Sciatic nerve (tissue), 2 donors: Measurements from ENCODE around the gene CSNK1G2. TPM values are rescaled to one million over a fixed set of nuclear protein-coding genes. Genes with fewer than 3 reads are reported as not detected.
A peak's percentile ranks its signal among the peaks of the same experiment; 100 is the strongest.

ENCODE experiments used
- ATAC-seq: fragments of 200-7000 bp; cut with Tn5 transposase; one replicate; pipeline ENCODE4 v1.9.1; 2020; ENCODE audit warnings: mild to moderate bottlenecking, moderate library complexity
- DNase-seq: peaks from one replicate; pipeline ENCODE4 v3.0.0-alpha.2; 2020; ENCODE audit warnings: low spot score
- intact Hi-C: fragments of 100-400 bp; cut with DNase I; formaldehyde crosslinking; loops from one replicate; pipeline ENCODE4 v1.14.2; 2022
- total RNA-seq: library from RNA; stranded (reverse); fragmentation: NEBNext Ultra II Directional; extraction: Animal tissue kit (Norgen Biotek cat#: 25700); gene quantifications from one replicate; pipeline ENCODE4 v1.2.1, GENCODE V29; 2021
- donor health status: DM: no; HTN: no; CAD: no.
- donor health status: DM: no; HTN: no; CAD: no.

Gene CSNK1G2
- total RNA-seq: 51.6 TPM

DNA sequence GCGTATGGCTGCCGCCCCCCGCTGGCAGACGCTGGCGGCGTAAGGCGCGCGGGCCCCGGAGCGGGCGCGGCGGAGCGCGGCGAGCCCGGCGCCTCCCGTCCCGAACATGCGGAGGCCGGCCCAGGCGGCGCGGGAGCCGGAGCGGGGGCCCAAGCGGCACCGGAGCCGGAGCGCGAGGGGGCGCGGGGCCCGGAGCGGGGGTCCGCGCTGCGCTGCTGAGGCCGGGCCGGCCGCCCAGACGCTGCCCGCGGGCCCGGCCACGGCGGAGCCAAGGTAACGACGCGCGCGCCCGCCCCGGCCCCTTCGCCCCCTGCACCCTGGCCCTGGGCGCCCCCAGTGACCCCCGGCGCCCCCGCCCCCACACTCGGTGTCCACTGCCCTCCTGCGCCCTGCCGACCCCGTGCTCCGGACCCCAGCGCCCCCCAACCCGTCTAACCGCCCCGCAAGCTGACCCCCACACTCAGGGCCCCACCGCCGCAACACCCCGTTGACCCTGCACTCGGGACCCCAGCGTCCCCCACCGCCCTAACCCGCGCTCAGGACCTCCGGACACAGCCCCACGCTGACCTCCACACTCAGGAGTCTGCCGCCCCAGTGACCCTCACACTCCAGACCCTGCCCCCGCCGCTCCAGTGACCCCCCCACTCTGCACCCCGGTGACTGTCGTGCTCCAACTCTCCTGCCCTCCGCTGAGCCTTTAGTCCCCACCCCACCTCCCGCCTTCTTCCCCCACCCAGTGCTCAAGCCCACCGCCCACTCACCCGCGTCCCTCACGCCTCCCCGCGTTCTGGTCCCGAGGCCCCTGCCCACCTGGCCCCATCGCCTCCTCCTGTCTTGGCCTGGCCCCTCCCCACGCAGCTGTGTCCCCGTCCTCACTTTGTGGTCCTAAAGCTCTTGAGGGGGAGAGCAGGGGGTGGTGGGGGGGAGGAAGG, at the start of gene CSNK1G2:
Gene CSNK1G2 (plus strand): TSS at position 27 of the 932 bp plus-strand sequence. CDS start 28,601 bp downstream, outside the sequence.
- DNase-seq (no peak), ATAC-seq (peak; percentile 2)
- intact Hi-C loops: no loop called here

DNA sequence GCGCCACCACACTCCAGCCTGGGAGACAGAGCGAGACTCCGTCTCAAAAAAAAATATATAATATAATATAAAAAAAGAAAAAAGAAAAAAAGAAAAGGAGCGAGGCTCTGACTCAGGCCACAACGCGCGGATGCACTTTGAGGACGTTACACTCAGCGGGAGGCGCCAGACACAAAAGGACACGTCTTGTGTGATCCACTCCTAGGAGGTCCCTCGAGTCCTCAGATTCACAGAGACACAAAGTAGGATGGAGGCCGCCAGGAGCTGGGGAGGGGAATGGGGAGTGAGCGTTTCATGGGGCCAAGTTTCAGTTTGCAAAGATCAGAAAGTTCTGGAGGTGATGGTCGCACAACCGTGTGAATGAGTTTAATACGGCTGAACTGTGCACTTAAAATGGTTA, 47.2 kb upstream of the CSNK1G2 start:
- intact Hi-C loops: no loop called here
- DNase-seq: no peak
- ATAC-seq: no peak

DNA sequence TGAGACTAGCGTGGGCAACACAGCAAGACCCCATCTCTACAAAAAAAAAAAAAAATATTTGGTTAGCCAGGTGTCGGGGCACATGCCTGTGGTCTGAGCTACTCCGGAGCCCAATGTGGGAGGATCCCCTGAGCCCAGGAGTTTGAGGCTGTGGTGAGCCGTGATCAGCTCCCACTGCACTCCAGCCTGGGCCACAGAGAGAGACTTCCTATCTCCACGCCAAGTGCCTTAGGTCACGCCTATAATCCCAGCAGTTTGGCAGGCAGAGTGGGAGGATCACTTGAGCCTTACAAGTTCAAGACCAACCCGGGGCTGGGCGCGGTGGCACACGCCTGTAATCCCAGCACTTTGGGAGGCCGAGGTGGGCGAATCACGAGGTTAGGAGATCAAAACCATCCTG, 44.5 kb upstream of the CSNK1G2 start:
- intact Hi-C loops: no loop called here
- DNase-seq (no peak), ATAC-seq (no peak)

DNA sequence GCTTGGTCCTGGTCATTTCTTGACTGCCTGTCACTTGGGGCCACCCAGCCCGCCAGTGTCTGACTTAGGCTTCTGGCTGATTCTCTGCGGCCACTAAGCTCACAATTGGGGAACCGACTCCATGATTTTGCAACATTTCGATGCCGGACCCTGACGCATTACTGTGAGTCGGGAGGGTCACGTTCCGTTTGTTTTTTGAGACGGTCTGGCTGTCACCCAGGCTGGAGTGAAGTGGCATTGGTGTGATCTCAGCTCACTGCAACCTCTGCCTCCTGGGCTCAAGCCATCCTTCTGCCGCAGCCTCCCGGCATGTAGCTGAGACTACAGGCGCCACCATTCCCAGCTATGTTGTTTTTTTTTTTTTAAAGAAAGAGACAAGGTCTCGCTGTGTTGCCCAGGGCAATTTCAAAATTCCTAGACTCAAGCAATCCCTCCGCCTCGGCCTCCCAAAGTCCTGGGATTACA, 39.0 kb upstream of the CSNK1G2 start:
- no peak for ATAC-seq
- no peak for DNase-seq
- intact Hi-C loops: no loop called here

DNA sequence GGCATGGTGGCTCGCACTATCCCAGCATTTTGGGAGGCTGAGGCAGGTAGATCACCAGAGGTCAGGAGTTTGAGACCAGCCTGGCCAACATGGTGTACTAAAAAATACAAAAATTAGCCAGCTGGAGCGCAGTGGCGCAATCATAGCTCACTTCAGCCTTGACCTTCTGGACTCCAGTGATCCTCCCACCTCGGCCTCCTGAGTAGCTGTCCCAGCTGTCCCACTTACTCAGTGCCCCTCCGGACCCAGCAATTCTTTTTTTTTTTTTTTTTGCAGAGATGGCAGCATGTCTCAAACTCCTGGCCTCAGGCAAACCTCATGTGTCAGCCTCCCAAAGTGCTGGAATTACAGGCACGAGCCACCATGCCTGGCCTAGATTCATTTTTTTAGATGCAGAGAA, 38.0 kb upstream of the CSNK1G2 start:
- DNase-seq (no peak), ATAC-seq (no peak)
- intact Hi-C loops: no loop called here

DNA sequence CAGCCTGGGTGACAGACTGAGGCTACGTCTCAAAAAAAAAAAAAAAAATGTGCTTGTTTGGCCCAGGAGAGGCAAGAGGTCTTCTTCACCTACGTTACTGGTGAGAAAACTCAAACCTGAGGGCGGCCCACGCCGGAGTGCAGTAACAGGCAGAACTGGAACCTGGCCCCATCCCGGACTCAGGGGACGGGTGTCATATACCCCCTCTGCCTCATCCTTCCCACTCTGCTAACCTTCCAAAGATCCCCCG, 36.2 kb upstream of the CSNK1G2 start:
- ATAC-seq: peak; percentile 0
- intact Hi-C loops: no loop called here

DNA sequence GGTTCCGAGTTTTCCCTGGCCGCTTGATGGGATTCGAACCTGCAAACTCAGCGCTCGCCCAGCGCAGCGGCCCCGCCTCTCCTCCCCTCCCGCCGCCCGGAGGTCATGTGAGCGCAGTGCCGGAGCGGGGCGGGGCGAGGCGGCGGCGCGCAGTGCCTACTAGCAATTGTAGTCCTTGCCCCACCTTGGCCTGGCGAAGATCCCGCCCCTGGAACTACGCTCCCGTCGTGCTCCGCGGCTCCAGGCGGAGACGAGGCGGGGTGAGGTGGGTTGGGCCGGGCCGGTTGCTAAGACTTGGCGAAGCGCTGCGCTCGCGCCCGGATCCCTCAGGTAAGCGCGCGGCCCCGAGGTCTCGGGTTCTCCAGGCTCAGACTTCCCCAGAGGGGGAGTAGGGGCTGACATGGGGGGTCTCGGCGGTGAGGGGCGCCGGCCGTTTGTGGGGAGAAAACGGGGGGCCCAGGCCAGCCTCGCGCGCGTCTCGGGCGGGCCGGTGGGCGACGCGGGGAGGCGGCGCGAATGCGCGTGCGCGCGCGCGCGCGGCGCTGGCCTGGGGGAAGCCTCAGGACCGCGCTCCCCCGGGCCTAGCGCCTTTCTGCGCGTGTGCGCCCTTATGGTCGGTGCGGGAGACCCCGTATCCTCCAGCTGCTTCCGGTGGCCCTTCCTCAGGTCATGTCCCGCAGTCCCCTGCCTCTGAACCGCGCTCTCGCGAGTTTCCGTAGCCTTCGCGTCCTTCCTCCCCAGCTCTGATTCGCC, 35.7 kb upstream of the CSNK1G2 start, which contains the start of the genes ADAT3 and SCAMP4:
Gene ADAT3 (plus strand): TSS at position 290 of the 753 bp plus-strand sequence. CDS start 6,649 bp downstream, outside the sequence.
Gene SCAMP4 (plus strand): TSS at position 290 of the 753 bp plus-strand sequence. CDS start 9,621 bp downstream, outside the sequence.
- DNase-seq (peak; percentile 99), ATAC-seq (peak; percentile 97)
- intact Hi-C loops: no loop called here

More for the DNA sequence above, 36.2 kb upstream of the CSNK1G2 start:
- no peak for DNase-seq

DNA sequence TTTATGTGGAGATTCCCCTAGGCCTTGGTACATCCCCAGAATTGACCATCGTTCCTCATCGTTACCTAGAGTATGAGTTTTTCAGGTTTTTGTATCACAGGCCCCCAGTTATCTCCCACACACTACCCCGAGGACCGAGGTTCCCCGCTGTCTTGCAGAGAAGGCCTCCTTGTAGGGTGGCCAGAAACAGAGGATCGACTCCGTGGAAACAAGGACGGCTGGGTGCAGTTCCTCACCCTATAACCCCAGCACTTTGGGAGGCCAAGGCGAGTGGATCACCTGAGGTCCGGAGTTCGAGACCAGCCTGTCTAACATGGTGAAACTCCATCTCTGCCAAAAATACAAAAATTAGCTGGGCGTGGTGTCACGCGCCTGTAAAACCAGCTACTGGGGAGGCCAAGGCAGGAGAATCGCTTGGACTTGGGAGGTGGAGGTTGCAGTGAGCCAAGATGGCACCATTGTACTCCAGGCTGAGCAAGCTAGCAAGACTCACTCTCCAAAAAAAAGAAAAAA, 35.1 kb upstream of the CSNK1G2 start:
- DNase-seq (no peak), ATAC-seq (no peak)
- intact Hi-C loops: no loop called here

DNA sequence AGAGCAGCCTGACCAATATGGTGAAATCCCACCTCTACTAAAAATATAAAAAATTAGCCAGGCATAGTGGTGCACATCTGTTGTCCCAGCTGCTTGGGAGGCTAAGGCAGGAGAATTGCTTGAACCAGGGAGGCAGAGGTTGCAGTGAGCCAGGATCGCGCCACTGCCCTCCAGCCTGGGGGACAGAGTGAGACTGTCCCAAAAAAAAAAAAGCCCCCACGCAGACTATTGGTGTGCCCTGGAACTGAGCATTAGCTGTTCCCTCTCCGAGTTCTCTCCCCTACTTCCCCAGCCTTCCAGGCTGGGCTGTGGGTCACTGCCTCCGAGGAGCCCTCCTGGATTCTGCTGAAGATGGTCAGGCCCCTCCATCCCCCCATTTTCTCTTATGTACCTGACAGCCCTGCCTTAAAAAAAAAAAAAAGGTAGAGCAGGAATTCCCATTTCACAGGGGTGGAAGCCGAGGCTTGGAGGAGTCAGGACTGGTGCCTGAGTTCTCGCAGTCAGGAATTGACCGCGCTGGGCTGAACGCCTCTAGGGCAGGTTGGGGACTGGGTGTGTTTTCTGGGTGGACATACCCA, 33.9 kb upstream of the CSNK1G2 start:
- DNase-seq (no peak), ATAC-seq (no peak)
- intact Hi-C loops: no loop called here

DNA sequence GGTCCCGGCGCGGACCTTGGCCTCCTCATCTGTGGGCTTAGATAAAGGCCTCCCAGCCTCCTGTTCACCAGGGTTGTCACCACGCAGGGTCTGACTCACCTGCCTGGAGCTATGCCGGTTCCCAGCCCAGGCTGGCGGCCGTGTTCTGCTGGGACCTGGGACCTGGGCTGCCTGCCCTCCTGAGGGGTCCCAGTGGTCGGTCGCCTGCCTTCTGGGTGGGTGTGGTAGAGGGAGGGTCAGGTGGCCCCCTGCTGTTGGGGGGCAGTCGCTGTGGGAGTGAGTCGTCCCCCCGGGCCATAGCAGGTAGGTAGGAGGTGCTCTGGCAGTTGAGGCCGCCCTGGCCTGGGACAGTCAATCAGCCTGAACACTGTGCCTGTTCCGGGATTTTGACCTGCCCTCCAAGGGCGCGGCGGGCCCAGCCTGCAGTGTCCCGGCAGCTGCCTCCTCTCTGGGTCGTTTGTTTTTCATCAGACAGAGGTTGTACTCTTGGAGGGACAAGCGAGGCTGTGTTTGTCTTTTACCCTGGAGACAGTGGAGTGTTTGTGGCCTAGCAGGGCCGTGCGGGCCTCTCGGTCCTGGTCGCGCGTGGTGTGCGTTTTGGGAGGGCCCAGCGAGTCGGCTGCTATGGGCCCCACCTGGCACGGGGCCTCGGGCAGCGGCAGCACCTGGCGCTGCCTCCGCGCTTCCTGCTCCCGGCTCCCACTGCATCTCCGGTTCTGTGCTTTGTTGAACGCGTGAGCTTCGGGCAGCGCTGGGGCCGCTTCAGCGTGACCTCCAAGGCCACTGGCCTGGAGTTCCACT, 33.2 kb upstream of the CSNK1G2 start:
- intact Hi-C loops: no loop called here
- DNase-seq (no peak), ATAC-seq (no peak)

DNA sequence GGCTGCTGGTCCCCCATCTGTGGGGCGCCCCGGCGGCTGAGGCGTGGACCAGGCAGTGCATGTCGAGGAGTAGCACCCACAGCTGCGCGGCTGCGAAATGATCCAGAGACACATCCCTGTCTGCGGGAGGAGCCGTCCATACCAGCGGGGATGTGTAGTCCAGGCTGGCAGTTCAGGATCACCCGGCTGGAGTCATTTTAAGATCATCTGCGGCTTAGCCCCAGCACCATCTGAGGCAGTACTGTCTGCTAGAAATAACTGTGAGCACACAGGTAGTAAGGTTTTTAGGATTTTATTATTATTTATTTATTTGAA, 32.7 kb upstream of the CSNK1G2 start:
- no peak for ATAC-seq
- DNase-seq: no peak
- intact Hi-C loops: no loop called here

DNA sequence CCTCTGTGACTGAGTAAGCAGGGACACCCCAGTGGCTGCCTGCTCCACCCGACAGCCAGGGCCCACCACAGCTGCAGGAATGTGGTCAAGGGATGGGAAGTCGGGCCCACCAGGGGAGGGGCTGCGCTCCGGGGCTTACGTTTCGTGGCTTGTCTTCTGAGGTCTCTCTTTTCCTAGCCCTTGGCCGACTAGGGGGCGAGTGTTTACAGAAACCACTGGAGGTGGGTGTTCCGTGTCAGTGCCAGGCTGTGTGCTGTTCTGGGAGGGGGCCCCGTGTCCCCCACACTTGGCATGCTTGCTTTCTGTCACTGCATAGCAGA, 31.3 kb upstream of the CSNK1G2 start:
- ATAC-seq: no peak
- no peak for DNase-seq
- intact Hi-C loops: no loop called here

DNA sequence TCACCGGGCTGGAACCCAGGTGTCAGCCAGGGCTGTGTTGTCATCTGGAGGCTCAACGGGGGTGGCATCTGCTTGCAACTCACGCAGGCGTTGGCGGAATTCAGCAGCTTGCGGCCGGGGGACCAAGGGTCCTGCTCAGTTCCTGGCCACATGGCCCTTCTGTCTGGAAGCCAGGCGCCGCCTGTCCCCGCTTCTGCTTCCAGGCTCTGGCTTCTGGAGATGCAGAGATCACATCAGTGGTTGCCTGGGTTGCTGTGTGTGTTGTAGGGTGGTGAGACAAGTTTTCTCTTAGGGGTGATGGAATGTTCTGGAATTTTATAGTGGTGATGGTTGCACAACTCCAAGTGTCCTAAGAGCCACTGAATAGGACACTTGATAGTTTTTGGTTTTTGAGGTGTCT, 30.8 kb upstream of the CSNK1G2 start:
- intact Hi-C loops: no loop called here
- no peak for DNase-seq
- ATAC-seq: no peak

DNA sequence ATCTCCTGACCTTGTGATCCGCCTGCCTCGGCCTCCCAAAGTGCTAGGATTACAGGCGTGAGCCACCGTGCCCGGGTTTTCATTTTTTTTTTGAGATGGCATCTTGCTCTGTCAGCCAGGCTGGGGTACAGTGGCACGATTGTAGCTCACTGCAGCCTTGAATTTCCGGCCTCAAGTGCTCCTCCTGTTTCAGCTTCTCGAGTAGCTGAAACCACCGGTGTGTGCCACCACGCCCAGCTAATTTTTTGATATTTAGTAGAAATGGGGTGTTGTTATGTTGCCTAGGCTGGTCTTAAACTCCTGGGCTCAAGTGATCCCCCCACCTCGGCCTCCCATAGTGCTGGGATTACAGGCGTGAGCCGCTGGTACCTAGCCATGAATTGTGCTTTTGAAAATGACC, 29.9 kb upstream of the CSNK1G2 start:
- no peak for ATAC-seq
- intact Hi-C loops: no loop called here
- no peak for DNase-seq

DNA sequence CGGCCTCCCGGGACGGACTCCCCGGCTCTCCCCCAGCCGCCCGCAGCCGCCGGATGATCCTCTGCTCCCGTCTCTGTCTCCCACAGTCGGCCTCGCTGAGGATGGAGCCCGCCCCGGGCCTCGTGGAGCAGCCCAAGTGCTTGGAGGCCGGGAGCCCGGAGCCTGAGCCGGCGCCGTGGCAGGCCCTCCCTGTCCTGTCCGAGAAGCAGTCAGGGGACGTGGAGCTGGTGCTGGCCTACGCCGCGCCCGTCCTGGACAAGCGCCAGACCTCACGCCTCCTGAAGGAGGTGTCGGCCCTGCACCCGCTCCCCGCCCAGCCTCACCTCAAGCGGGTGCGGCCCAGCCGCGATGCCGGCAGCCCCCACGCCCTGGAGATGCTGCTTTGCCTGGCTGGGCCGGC, 29.0 kb upstream of the CSNK1G2 start:
- no peak for DNase-seq
- no peak for ATAC-seq
- intact Hi-C loops: no loop called here

DNA sequence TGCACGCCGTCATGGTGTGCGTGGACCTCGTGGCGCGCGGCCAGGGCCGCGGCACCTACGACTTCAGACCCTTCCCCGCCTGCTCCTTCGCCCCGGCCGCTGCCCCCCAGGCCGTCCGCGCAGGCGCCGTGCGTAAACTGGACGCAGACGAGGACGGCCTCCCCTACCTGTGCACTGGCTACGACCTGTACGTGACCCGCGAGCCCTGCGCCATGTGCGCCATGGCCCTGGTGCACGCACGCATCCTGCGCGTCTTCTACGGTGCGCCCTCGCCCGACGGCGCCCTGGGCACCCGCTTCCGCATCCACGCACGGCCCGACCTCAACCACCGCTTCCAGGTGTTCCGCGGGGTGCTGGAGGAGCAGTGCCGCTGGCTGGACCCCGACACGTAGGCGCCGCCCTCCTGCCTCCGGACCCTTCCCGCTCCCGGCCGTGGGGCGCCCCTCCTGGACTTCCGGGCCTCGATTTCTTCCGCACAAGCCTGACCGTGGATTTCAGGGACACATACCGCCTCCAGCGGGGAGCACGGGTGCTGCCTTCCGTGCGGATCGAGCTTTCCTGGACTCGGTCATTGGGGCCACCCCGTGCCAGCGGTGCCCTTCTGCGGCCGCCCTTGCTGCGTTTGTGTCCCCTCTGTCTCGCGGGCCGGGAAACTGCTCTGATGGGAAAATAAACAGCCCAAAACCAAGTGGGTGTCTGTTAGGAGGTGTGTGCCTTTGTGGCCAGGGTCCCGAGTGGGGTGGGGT, 28.0 kb upstream of the CSNK1G2 start:
- no peak for ATAC-seq
- no peak for DNase-seq
- intact Hi-C loops: no loop called here

DNA sequence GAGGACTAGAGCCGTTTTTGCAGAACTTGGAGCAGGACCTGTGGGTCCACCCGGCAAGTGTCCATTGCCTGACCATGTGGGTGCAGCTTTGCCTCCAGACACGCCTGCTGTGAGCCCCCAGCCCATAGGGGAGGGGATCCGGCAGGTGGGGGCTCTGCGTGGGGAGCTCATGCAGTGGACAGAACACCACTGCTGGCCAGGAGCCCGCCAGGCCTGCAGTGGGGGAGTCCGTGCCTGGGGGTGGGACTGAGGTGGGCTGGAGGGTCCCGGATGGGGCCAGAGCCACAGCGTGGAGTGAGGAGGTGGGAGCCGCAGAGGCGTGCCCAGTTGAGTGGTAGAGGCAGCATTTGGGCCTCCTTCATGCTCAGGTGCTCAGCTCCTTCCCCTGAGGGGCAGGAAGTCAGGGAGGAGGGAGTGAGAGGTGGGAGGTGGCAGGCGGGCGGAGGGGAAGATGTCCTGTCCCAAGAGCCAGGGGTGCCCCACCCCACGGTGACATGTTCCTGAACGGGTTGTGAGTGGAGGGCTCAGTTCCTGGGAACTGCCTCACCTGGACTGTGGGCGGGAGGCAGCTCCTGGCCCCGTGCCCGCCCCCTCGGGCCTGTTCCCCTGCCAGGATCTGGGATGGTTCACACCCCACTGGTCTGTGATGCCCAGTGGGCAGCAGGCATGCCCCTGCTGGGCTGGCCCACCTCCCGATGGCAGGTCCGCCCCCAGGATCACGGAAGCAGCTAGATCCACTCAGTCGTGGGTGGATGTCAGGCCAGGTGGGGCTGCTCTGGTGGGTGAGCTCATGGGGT, 27.0 kb upstream of the CSNK1G2 start:
- ATAC-seq (no peak), DNase-seq (no peak)
- intact Hi-C loops: no loop called here
